Uterus (tissue), 2 donors: ENCODE results near the gene NCEH1.

Experiments
- CTCF ChIP-seq, 4 experiments: fragments of 200-600 bp in 2 of 4; fragments of 450-650 bp in 2 of 4; sonication (generic) in 2 of 4; IDR thresholded peaks; one replicate each; pipeline ENCODE4 v1.5.1; 2016 to 2019; ENCODE audit warnings: antibody characterized with exemption in 4 of 4, mild to moderate bottlenecking in 2 of 4, moderate library complexity in 1 of 4
- POLR2A ChIP-seq, 2 donors: fragments of 450-650 bp; IDR thresholded peaks; one replicate each; pipeline ENCODE4 v1.6.1; 2016; ENCODE audit warnings: antibody characterized with exemption in 2 of 2, mild to moderate bottlenecking in 1 of 2, moderate library complexity in 1 of 2

- TF ChIP-seq CTCF (IDR thresholded peaks at IDR 0.05) (no peak), POLR2A (IDR thresholded peaks at IDR 0.05) (no peak)
Observed at GRCh38 chr3:172690936-172691335, 19.9 kb downstream of the NCEH1 start.
